HG03064 (cell line): ENCODE measurements around the gene NOL4L.

ENCODE experiments used
- ATAC-seq: cut with Tn5 transposase; IDR thresholded peaks from one replicate; pipeline ENCODE4 v1.9.1; 2021; ENCODE audit warnings: low read depth; ENCODE audit not compliant: unreplicated experiment

The NOL4L gene

DNA sequence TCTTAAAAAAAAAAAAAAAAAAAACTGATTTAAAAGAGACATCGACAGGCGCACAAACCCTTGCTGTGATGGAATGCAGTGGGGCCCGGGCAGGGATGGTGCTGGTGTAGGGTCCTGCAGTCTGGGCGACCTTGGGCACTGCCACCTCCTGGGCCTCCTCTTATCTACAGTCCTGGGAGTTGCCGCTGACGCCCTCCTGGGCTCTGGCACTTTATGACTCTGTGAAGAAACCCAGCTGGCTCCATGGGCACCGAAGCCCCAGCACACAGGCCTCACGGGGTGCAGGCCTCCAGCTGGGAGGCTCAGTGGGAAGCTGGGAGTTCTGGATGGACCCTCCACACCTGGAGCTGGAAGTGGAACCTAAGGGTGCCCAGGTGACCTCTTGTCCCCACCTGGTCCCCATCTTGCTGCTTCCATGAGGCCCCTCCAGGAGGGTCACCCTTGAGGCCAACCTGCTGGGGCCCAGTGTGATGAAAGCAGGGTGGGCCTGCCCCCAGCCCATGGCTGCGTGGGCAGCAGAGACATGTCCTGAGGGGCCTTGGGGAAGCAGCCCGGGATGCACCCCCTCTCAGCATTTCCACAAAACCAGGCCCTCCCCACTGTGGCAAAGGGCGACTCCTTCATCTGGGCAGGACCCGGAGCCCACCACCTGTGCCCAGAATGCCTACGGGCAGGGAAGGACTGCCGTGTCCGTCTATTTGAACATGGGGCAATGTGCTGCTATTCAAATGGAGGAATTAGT lies 122.1 kb downstream of the NOL4L start:
- ATAC-seq: no peak

DNA sequence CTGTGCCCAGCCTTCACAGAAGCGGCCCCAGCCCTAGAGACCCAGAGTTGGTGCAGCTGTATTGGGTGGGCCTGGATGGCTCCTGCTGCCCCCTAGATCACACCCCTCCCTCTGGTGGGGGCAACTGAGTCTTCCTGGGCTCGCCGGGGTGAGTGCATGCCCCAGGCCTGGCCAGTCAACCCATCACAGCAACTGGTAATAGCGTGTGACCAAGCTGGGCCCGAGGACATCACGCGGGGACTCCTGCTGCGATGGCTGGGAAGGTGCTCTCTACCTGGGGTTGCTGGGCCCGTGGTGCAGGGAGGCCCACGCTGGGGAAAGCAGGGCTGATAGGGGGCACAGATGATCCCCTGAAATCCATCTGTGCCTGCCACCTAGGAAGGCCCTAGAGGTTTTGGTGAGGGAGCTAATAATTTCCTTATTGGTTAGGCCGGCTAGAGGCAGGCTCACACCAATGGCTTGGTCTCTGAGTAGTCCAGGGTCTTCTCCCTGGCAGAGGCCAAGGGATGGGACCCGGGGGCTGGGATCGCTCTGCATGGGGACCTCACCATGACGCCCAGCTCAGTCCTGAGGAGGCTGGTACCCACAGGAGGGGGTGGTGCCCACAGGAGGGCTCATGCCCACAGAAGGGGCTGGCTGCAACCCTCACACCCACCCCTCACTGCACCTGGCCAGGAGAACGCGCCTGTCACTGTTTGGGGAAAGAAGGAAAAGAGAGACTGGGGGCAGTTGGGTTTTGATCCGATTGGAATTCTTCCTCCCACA lies 123.1 kb downstream of the NOL4L start:
- no peak for ATAC-seq

DNA sequence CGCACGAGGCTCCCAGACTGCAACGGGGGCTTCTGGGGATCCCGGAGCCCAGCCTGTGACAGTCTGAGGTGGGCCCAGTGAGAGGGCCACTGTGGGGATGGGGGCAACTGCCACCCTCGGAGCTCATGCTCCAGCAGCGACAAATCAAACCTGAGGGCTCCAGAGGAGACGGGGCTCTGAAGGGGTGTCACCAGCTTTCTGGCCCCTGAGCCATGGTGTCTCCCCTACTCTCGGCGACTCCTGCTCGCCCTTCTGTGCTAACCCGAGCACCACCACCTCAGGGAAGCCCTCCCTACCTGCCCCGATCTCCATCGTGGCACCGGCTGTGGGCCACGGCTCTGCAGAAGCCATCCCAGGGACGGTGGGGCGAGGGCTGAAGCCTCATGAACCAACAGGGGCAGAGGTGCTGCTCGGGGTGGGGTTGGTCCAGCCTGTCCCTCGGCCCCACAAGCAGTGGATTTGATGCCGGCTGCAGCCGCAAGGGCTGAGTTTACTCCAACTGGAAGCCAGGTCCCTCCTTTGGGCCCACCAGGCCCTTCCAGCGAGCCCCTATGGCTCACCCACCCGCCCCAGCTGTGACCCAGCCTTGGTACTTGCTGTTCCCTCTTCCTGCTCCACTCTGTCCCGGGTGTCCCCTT lies 124.3 kb downstream of the NOL4L start:
- no peak for ATAC-seq

DNA sequence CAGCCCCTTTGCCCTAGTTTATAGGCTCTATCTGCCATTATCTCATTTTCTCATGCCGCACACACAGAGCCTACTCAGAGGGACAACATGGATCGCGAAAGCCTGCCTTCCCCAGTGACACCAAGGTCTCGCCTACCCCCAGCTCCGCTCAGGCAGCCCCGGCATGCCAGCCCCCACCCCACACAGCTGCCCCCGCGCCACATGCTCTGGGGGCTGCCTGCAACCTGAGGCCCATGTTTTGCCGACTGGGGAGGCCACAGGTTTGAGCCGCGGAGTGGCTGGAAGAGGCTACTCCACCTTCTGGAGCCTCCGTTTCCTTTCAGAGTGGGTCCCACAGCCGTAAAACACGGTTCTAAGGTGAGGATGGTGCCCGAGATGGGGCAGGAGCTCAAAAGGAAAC lies 124.9 kb downstream of the NOL4L start:
- ATAC-seq: no peak

DNA sequence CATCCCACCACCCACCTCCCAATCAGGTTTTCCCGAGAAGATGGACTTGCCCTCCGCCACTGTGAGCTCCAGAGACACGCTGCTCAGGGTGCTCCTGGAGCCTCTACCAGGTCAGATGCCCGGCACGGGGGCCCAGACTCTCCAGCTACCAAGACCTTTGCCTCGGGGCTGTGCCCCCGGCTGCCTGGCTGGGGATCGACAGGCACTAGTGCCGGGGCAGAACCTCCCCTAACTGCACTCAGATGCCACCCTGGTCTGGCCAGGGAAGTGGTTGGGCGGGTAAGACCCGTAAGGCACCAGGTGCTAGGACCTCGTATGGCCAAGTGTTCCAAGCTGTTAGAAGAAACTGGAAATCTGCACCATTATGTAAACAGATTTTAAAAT lies 126.3 kb downstream of the NOL4L start:
- ATAC-seq: no peak

DNA sequence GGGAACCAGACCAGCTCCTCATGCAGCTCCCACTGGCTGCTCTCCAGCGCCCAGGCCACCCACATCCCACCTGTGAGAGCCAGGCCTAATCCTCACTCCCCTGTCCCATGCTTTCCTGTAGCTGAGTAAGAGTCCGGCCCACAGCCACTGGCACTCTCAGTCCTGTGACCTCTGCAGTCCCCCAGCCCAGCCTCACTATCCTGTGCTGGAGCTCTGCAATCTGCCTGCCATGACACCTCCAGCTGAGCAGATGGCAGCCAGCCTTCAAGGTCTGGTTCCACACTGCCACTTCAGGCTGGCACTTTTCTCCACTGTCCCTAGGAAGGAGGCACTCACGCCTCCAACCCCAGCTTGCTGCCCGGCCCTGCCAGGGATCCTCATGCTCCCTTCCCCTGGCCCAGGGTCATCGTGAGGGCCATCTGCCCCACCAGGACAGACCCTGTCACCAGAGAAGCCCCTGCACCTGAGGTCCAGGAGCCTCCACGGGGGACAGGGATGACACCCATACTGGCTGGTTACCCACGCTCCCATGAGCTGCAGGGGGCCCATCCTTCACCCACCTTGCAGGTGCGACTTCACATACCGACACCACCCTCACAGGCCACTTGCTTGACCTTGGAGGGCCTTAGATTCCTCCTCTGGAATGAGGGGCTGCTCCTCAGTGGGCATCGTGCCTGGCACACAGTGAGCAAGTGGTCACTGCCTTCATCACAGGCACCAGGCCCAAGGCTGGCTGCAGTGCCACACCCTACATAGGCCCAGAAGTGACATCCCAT lies 126.9 kb downstream of the NOL4L start:
- no peak for ATAC-seq

DNA sequence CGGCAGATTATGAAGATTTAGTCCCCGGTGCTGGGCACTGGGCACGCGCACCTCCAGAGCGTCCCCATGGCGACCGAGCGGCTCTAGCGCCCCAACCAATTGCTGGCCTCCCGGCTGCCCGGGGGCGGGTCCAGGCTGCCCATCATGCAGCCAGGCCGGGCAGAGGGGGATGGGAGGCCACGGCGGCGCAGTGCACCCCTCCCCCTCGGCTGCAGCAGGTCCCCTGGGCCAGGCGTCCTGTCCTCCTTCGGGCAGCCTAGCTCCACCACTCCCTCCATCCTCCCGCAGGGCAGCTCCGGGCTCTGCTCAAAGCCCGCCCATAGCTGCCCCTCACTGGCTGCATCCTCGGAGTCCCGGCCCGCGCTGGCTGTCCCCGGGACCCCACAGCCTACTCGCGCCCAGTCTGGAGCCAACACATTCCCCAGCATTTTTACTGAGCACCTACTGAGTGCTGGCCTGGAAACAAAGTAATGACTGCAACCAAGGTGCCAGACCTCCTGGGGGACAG lies 127.6 kb downstream of the NOL4L start:
- no peak for ATAC-seq

DNA sequence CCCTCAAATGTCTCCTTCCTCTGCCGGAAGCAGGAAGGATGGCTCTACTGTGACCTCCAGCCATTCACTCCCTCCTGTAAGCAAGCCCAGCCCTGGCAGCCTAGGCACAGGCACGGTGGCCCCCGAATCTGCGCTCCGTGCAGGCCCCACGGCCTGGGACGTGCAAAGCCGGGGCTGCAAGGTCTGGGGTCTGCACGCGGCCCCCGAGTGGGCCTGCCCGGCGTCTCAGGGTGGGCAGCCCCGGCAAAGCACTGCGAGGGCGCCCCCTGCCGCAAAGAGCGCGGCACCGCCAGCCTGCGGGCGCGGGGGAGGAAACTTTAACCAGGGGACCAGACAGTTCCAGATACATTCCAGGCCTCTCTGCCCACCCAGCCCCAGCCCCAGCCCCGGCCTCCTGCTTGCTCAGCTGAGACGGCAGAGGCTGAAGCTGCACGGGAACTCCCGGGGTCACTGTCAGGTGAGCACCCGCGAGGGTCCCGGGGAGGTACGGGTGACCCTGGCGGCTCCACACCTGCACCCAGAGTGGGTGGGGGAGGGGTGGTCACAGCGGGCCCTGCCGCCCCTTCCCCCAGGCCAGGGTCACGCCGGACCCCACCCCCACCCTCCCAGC lies 128.2 kb downstream of the NOL4L start:
- no peak for ATAC-seq

DNA sequence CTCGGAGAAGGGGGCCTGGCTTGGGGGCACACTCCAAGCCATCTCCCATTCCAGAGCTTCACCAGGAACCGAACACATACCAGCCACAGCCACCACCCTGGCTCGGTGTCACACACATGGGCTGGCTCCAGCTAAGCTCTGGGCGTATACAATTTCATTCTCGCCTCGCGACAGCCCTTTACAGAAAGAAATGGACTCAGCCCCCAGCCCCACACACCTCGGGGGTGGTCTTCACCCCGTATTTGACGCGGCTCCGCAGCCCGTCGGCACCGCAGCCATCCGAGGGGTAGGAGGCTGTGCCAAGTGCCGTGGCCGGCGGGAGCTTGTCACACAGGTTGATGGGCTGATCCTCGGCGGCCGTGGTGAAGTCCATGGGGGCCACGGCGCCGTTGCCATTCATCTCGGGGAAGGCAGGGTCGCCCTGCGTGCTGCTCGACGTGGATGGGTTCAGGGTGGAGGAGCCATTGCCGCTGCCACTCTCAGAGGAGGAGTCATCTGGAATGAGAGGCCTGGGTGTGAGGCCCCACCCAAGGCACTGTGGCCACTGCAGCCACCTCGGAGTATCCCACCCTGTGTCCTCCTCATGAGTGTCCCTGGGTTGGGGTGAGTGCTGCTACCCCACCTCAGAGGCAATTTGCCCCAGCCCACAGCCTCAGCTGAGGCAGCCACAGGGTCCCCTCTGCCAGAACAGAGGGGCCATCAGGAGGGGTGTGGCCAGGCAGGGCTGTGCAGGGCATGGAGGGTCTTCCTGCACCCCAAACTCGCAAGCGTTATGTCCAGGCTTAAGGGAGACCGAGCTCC lies 129.0 kb downstream of the NOL4L start:
- no peak for ATAC-seq

DNA sequence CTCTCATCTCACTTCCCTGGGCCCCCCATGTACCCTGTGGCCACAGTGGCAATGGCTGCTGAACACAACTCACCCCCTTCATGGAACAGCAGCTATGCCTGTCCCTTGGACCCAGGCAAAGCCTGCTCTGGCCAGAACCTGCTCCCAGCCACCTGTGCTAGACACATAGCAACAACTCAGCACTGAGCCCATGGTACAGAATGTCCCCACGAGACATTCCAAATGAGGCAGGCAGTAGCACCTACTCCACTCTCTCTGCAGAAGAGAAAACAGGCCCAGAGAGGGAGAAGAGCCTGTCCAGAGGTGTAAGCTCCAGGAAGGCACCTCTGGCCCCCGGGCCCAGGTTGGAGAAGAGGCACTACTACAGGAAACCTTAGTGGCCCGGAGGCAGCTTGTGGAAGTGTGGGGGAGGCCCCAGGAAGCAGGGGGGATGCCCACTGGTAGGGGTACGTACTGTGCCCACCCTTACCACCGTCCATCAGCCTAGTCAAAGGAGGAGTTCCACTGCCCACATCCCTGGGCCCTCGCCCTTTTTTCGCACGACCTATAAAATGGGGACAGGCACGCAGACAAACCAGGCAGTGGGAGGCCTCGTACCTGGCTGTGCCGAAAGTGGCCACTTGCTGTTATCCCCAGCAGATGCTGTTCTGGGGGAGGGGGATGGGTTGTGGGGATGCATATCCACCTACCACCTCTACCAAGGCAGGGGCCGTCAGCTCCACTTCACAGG lies 129.8 kb downstream of the NOL4L start:
- no peak for ATAC-seq

DNA sequence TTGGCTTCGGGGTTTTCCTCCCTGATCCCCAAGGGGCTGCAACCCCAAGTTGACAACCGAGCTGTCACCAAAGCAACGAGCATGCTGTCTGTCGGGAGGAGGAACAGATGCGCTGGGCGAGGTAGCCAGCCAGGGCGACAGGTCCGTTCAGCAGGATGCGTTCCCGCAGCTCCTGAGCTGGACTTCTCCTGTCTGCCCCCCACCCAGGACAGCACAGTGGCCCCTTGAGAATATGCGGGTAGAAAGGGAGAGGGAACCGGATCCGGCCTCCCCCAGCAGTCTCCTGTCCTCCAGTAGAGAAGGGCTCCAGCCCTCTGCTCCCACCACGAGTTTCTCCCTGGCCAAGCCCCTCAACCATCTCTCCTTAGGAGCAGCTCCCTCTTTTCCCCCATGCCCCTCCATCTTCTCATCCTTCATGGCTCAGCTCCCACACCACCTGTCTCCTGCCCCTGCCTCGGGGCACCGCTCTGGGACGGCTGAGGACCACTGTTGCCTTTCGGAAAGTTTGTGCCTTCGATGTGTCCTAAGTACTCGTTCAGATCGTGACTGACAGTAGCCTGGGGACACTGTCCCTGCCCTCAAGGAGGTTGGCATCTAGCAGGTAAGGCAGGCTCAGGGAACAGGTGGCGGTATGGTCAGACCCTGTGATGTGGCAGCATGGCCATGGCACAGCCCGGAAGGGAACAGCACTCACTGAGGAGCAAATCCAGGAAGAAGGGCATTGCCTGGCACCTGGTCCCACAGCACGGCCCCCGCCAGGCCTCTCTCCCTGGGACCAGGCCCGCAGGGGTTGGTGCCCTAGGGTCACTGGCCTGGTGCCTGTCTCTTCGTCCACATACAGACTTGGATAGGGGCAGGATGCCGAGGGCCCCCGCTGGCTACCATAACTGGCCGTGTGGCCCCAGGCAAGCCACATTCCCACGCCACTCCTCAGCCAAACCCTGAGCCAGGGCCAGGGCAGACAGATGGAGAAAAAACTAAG lies 130.7 kb downstream of the NOL4L start:
- ATAC-seq: no peak

DNA sequence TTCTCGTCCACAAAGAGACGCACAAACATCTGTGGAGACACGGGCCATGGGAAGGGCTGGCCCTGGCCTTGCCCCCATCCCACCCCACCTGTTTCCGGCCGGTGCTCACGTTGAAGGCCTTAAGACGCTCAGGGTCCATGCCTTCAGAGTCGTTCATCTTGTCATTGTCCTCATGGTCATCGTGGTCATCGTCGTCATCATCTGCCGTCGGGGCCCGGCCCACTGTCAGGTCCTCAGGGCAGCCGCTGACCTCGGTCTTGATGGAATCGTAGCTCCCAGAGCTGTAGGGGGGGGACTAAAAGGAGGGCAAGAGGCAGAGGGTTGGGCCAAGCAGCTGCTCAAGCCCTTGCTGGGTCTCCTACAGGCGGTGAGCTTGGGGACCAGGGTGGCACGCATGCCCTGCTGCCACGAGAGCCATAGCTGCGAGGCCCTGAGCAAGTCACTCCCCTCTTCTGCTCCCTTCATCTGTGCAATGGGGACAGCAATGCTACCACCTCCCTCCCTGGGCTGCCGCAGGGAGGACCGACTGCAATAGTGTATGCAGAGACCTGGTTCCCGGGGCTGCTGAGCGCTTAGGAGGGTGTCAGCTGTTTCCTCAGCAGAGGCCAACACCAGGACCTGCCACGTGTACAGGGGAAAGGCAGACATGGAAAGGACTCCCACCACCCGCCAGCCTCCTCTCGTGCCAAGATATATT lies 131.5 kb downstream of the NOL4L start:
- ATAC-seq: no peak

DNA sequence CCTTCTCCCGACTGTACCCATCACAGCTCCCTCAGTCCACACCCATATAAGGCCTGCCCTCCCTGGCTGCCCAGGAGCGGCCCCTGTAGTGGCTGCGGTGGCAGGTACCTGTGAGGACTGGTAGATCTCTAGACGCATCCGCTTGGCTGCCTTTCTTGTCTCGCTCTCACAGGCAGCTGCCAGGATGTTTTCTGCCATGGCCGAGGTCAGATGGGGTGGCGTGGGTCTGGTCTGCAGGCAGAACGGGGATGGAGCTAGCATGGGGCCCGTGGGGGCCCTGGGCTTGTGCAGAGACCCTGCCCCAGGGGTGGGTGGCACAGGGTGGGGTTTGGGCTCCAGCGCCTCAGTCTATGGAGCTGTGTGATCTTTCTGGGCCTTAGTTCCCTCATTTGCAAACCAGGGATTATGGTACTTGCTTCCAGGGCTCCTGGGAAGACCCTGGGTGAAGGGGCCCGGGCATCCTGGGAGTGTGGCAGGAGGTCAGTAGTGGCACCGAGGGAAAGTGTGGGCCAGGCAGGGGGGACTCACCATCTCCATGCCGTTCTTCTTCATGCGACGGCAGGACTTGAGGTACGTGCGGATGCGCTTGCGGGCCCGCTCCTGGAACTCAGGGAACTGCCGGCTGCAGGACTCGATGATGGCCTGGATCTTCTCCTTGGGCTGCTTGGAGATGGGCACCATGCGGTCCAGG lies 132.2 kb downstream of the NOL4L start:
- no peak for ATAC-seq

DNA sequence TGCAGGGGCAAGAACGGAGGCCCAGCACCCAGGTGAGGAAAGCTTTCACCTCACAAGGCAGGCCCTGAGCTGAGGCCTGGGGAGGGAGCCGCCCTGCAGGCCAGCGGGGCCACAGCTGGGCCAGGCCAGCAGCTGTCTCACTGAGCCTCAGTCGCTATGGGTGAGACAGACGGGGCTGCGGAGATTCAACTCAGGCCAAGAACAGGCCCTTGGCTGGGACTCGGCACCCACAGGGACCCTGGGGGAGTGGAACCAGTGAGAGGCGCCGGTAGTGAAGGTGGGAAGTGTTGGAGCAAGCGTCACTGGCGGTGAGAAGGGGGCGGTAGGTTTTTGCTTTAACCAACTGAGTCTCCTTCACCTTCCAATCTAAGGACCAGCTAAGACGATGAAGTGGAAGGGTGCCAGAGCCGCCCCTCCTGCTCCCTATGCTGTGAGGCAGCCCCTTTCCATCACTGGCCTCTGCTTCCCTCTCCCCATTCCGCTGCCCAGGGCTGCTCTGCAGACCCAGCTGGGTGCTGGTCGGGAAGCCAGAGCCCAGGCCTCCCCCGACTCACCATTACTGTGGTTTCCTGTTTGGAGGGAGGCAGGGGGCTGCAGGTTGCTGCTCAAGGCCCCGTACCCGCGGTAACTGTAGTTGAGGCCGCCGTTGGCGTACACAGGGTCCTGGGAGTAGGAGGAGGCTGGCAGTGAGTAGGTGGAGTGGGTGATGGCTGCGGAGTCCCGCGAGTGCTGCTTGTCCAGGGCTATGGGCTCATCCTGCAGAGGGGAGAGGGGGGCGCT lies 133.3 kb downstream of the NOL4L start:
- no peak for ATAC-seq

DNA sequence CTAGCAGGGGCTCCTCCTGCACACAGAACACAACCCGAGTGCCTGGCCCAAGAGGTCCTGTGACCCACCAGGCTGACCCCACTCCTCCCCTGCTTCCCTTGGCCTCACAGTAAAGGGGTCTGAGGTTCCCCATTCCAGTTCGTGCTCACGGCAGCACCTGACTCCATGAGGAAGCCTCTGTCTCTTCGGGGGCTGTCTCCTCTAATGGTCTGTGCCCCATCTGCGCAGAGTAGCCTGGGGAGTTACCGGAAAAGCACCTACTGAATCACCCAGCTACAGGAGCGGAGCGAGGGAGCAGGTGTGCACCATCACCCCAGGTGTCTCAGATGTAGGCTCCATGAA lies 133.8 kb downstream of the NOL4L start:
- no peak for ATAC-seq

DNA sequence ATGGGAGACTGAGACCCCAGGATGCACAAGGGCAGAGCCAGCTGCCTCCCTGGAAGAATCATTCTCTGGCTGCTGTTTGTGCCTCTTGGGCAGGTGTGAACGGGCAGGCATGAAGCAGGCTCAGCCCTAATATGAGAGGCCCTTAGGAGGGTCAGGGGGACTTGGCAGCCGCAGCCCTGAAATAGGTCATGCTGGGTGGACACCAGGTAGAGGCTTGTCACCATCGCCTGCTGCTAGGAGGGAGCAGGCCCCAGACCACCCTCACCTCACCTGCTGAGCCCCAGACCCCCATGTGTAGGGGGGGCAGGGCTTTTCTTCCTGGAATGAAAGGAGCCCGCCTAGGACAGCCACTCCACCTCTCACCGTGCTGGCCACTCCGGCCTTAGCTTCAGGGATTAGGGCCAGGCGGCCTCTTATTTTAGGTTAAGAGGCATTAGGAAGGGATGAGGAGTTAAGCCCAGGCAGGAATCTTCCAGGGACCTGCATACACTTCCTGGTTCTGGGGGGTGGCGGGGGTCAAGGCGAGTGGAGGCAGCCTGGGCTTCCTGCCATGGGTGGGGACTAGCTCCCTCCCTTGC lies 134.6 kb downstream of the NOL4L start:
- ATAC-seq: no peak
